K562 (cell line): ENCODE data around the gene DBNL. TPM values are rescaled to one million over a fixed set of nuclear protein-coding genes. Genes with fewer than 3 reads are reported as not detected.
A peak's percentile ranks its signal among the peaks of the same experiment; 100 is the strongest.

ENCODE experiments used
- ATAC-seq: fragments of 200-7000 bp; cut with Tn5 transposase; 3 replicates; pipeline ENCODE4 v1.9.1; 2020; ENCODE audit warnings: moderate library complexity
- BruUV-seq: library from RNA; stranded (reverse); fragments of 400-500 nt; replicated peaks from 2 replicates; lab custom pipeline; 2021; lab: Mats Ljungman, UMichigan
- CTCF ChIA-PET: fragments of 300-600 bp; formaldehyde crosslinking; extraction: SDS; loops from one replicate; lab custom pipeline; 2021; ENCODE audit warnings: low intra/inter-chr PET ratio; lab: Yijun Ruan, JAX
- POLR2A ChIA-PET: fragments of 300-600, 350-650 bp; sonication (Branson Sonifier 250); formaldehyde crosslinking; extraction: SDS; loops from one replicate; lab custom pipeline; 2021; ENCODE audit warnings: antibody characterized with exemption, inconsistent platforms; lab: Yijun Ruan, JAX
- DNase-seq, 4 experiments: peaks; one replicate each; pipeline versions ENCODE4 v3.0.0 to v3.0.0-alpha.2; 2011 to 2018; ENCODE audit warnings: low spot score in 3 of 4, mixed read lengths in 3 of 4; ENCODE audit errors: extremely low read depth in 1 of 4
- FAIRE-seq: peaks from 2 replicates; lab custom pipeline; 2011; peaks lifted over from hg19 to GRCh38; lab: Jason Lieb, UNC
- H2AFZ ChIP-seq: 2 replicates; pipeline ENCODE4 v1.6.0; 2011; ENCODE audit warnings: low read depth, low read length, control low read depth, inconsistent platforms
- H3K27ac ChIP-seq: fragments of 200-600 bp; 3 replicates; pipeline ENCODE4 v1.8.0; 2011; ENCODE audit warnings: low read depth, mild to moderate bottlenecking, control low read depth, inconsistent platforms, low read length, moderate library complexity, mixed read lengths; ENCODE audit errors: extremely low read depth
- H3K27me3 ChIP-seq, 2 experiments: fragments of 300-600 bp in 1 of 2; 2 replicates in 1 of 2; 3 replicates in 1 of 2; pipeline versions ENCODE4 v1.6.0 to v1.8.0; 2011; ENCODE audit warnings: inconsistent platforms in 2 of 2, low read length in 2 of 2, mild to moderate bottlenecking in 1 of 2, mixed read lengths in 1 of 2, moderate library complexity in 1 of 2; ENCODE audit not compliant: control insufficient read depth in 2 of 2, insufficient read depth in 2 of 2
- H3K36me3 ChIP-seq: fragments of 300-600 bp; 3 replicates; pipeline ENCODE4 v1.8.0; 2011; ENCODE audit warnings: mild to moderate bottlenecking, low read length, inconsistent platforms; ENCODE audit not compliant: control insufficient read depth, insufficient read depth
- H3K4me1 ChIP-seq, 2 experiments: fragments of 200-600 bp in 1 of 2; replicated peaks in 1 of 2; 2 replicates in 1 of 2; 3 replicates in 1 of 2; pipeline versions ENCODE4 v1.5.1 to v1.8.0; 2011; ENCODE audit warnings: inconsistent platforms in 2 of 2, low read length in 2 of 2, mild to moderate bottlenecking in 1 of 2, mixed read lengths in 1 of 2, moderate library complexity in 1 of 2; ENCODE audit not compliant: control insufficient read depth in 2 of 2, insufficient read depth in 2 of 2
- H3K4me2 ChIP-seq: 2 replicates; pipeline ENCODE4 v1.6.1; 2011; ENCODE audit warnings: low read length, control low read depth, inconsistent platforms, mixed read lengths; ENCODE audit not compliant: insufficient read depth
- H3K4me3 ChIP-seq: fragments of 200-600 bp; sonication (generic), shearing (Covaris generic); 2 replicates; pipeline ENCODE4 v1.5.1; 2016; ENCODE audit warnings: control low read depth, inconsistent platforms
- H3K79me2 ChIP-seq: fragments of 200-600 bp; 3 replicates; pipeline ENCODE4 v1.8.0; 2011; ENCODE audit warnings: low read length, inconsistent platforms; ENCODE audit not compliant: control insufficient read depth, insufficient read depth
- H3K9ac ChIP-seq, 2 experiments: 2 replicates each; pipeline versions ENCODE4 v1.6.0 to v1.6.1; 2011; ENCODE audit warnings: low read depth in 2 of 2, low read length in 2 of 2, control low read depth in 1 of 2, inconsistent platforms in 1 of 2, mild to moderate bottlenecking in 1 of 2, mixed read lengths in 1 of 2; ENCODE audit not compliant: insufficient read depth in 1 of 2
- H3K9me1 ChIP-seq: one replicate; pipeline ENCODE4 v1.6.0; 2011; ENCODE audit warnings: inconsistent platforms, mild to moderate bottlenecking, low read length, moderate library complexity; ENCODE audit not compliant: control insufficient read depth, insufficient read depth
- H3K9me3 ChIP-seq: replicated peaks from 2 replicates; pipeline ENCODE4 v1.5.1; 2011; ENCODE audit warnings: low read depth, low read length, inconsistent platforms; ENCODE audit not compliant: control insufficient read depth, insufficient read depth
- H4K20me1 ChIP-seq: replicated peaks from 2 replicates; pipeline ENCODE4 v1.6.1; 2011; ENCODE audit warnings: low read length, inconsistent platforms, mixed read lengths; ENCODE audit not compliant: control insufficient read depth, insufficient read depth
- C11orf30 ChIP-seq: fragments of 450-650 bp; IDR thresholded peaks from 2 replicates; pipeline ENCODE4 v1.6.1; 2016; ENCODE audit warnings: low read depth, mild to moderate bottlenecking
- ETV1 ChIP-seq: fragments of 450-650 bp; conservative IDR thresholded peaks from 2 replicates; pipeline ENCODE4 v1.6.1; 2016; ENCODE audit warnings: missing genetic modification characterization, control low read depth, low read depth, missing compliant biosample characterization
- GATA2 ChIP-seq: sonication (generic); formaldehyde crosslinking; IDR thresholded peaks from 2 replicates; pipeline ENCODE4 v1.4.0; 2020; ENCODE audit warnings: mild to moderate bottlenecking, missing genetic modification reagents
- KDM5B ChIP-seq: fragments of 200-600 bp; sonication (generic); IDR thresholded peaks from 2 replicates; pipeline ENCODE4 v1.6.1; 2012; ENCODE audit warnings: low read depth, mild to moderate bottlenecking, moderate library complexity, low read length, control low read depth, inconsistent platforms; ENCODE audit not compliant: insufficient replicate concordance
- SPI1 ChIP-seq: IDR thresholded peaks from 2 replicates; pipeline ENCODE4 v1.6.1; 2011; ENCODE audit warnings: low read depth, low read length, control low read depth, borderline replicate concordance
- WGBS: fragments of 100-300 bp; shearing (Covaris generic); methylation state at CpG from one replicate; pipeline ENCODE4 v1.1.6; 2016; ENCODE audit warnings: low coverage, mixed read lengths; ENCODE audit not compliant: insufficient coverage; ENCODE audit errors: missing lambda C conversion rate; 5-methylcytosine and 5-hydroxymethylcytosine counted together
- in situ Hi-C: fragments of 300-500 bp; cut with MboI; formaldehyde crosslinking; loops from 4 replicates; pipeline ENCODE4 v1.15.0; 2018; ENCODE audit warnings: inconsistent platforms, mixed read lengths
- intact Hi-C: fragments of 100-400 bp; cut with micrococcal nuclease; formaldehyde crosslinking; loops from 2 replicates; pipeline ENCODE4 v1.14.2; 2022
- polyA plus RNA-seq, 8 experiments: library from polyadenylated mRNA; depleted of rRNA in 4 of 8; stranded (reverse) in 5 of 8; unstranded in 3 of 8; fragments of >200 nt; fragmentation: Nextera tagmentation in 2 of 8; fragmentation: Illumina TruSeq in 1 of 8; extraction: Ambion mirVana in 2 of 8; extraction: Trizol in 1 of 8; gene quantifications; 2 replicates each; pipeline versions ENCODE4 v1.2.1 to v1.2.3, GENCODE V29; 2011 to 2014; ENCODE audit warnings: inconsistent platforms in 1 of 8, missing spikeins in 1 of 8
- total RNA-seq, 7 experiments: library from RNA; depleted of rRNA in 6 of 7; stranded (reverse); fragments of >200 nt in 6 of 7; fragmentation: Illumina TruSeq in 2 of 7; extraction: Trizol in 2 of 7; gene quantifications; 2 replicates each; pipeline versions ENCODE4 v1.2.1 to v1.2.3, GENCODE V29; 2011 to 2021; ENCODE audit warnings: low replicate concordance in 1 of 7

Gene DBNL
- total and polyA plus RNA-seq, 9 of the 15 experiments (the other 6 are each of a cell fraction or from before 2014, with no cell fraction given): 1.9 to 65.1 (median 38.9) TPM

- peaks cover 41% of the 10 kb centered on the region for H3K79me2 ChIP-seq
- no peaks in the 10 kb centered on the region for H3K27me3 ChIP-seq
- intact Hi-C loops (no loop called here), in situ Hi-C loops (no loop called here)
- TF ChIP-seq C11orf30 (peak; percentile 18; the same call in 1 of the 2 replicates), GATA2 (CRISPR knock-in tag) (no peak), SPI1 (0 out of 2 replicates have a peak, but pooled peaks have one; percentile 14), KDM5B (peak; percentile 36), ETV1 (tag) (no peak)
- H3K36me3 ChIP-seq: peaks cover 30% of the 10 kb centered on the region; the same call in 2 of the 3 replicates
- DNase-seq (peak in 3 of 4 experiments; percentile 9 to 16 (median 14)), FAIRE-seq (no peak), ATAC-seq (peak; percentile 10; the same call in 2 of the 3 replicates)
- H3K4me3 ChIP-seq: peak overlapping the region; percentile 89
- TSS peak; percentile 49 for BruUV-seq
- POLR2A ChIA-PET: no interaction called here
- H4K20me1 ChIP-seq: peaks cover 6% of the 10 kb centered on the region; the same call in 1 of the 2 replicates
- no peaks in the 10 kb centered on the region for H3K9me3 ChIP-seq
- CTCF ChIA-PET: no interaction called here
- peak overlapping the region; percentile 97 for H3K4me2 ChIP-seq
- H3K27ac ChIP-seq: peak overlapping the region; percentile 81
- H3K4me1 ChIP-seq: peaks cover 14 to 29% of the 10 kb centered on the region in 2 experiments; a peak in 4 of 5 replicates
- peak overlapping the region; percentile 92 for H2AFZ ChIP-seq
- WGBS: 22% methylated on average over 15 of the region's 15 CpGs
- H3K9ac ChIP-seq: peak overlapping the region; percentile 81 to 98
- peaks cover 7% of the 10 kb centered on the region for H3K9me1 ChIP-seq
These were observed 918 bp downstream of the DBNL start for GRCh38 chr7:44045226-44046014.
